ENCODE results near the gene SCUBE1.

Gene SCUBE1

DNA sequence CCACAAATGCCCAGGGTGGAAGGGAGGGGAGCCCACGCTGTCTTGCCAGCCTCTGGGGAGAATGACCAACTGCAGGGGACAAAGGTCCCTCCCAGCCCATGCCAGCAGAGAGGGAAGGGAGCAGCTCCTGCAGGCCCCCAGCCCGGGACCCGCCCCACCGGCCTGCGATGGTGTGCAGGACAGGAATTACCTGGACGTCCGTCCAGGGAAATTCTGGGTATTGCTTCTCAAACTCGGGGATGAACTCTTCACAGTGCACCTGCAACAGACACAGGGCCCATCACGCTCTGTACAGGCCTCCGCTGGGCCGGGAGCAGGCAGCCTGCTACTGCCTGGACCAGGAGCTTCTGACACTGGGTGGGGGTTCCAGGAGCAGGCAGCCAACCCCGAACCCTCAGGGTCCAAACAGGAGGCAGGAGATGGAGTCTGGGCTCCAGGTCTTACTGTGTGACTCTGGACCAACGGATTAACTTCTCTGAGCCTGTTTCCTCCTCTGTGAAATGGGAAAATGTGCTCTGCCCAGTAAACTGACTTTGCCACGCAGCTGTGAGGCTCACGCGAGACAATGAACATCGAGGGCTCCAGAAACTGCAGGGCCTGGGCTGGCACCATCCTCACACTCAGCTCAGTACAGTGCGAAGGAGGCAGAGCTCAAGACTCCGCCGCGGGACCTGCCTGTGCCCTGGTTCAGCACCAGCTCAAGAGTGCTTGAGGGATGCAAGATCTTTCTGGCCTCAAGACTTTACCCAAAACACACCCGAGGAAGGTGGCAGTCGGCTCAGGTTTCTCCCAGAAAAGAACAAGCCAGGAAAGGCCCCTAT, 173.7 kb downstream of the SCUBE1 start:
- no peak for DNase-seq

GRCh38 chr22:43168471-43169309, 174.5 kb downstream of the SCUBE1 start:
- no peak for DNase-seq

- DNase-seq = no peak
Observed at GRCh38 chr22:43167001-43167589, 176.1 kb downstream of the SCUBE1 start.

- DNase-seq = no peak
Observed at GRCh38 chr22:43166132-43166930, 176.8 kb downstream of the SCUBE1 start.

GRCh38 chr22:43164636-43165035, 178.5 kb downstream of the SCUBE1 start:
- no peak for DNase-seq

DNA sequence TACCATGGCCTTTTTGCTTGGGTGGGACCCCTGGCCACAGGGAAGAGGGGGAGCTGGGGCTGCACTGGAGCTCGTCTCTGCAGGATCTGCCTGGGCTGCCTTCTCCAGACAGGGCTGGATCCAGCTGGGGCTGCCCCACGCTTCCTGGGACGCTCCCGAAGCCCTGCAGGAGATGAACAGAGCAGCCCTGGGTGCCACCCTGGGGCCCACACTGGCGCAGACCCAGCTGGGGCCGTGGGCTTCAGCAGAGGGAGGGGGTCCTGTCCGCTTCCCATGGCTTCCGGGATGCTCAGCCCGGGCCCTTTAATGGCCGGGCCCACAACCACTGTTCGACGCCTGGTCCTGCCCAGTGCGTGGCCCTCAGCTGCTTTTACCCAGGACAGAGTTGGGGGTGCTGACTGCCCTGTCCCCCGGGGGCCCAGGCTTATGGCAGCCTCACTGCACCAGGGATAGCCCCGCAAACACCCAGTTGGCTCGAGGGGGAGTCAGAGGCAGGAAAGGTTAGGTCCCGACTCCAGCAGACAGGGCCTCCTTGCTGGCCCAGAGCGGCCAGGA, 179.9 kb downstream of the SCUBE1 start:
- DNase-seq = no peak

- no peak for DNase-seq
Observed at GRCh38 chr22:43162412-43163150, 180.6 kb downstream of the SCUBE1 start.

- DNase-seq = no peak
Observed at GRCh38 chr22:43160497-43161126, 182.6 kb downstream of the SCUBE1 start.

GRCh38 chr22:43159484-43160178, 183.5 kb downstream of the SCUBE1 start:
- no peak for DNase-seq

- DNase-seq = no peak
Observed at GRCh38 chr22:43158778-43159483, 184.2 kb downstream of the SCUBE1 start.

DNA sequence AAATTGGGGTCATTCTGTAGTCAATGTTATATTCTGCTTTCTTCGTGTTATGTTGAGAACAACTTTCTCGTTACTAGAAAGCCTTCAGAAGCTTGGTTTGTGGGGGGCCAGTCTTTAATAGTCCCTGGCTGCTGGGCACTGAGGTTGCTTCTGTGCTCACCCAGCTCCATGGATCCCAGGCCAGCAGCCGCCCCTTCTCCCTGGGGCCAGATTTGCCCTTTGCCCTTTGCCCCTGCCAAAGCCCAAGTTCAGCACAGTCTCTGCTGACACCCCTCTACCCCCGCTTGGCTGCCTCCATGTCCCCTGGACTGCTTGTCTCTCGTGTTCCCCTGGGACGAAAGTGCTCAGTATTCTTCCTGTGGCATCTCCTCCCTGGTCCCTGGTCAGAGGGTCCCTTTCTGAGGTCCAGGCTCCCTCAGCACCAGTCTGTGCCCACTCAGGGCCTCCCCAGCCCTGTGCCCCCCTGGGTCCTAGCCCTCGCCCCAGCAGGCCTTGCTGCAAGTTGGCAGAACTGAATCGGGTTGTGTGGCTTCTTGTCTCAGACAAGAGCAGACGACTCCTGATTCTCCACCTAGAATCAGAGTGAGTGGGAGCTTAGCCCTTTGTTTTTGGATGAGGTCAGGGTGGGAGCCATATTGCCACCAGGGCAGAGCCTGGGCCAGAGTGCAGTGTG, 185.2 kb downstream of the SCUBE1 start:
- DNase-seq = no peak

GRCh38 chr22:43156413-43156812, 186.8 kb downstream of the SCUBE1 start:
- no peak for DNase-seq

DNA sequence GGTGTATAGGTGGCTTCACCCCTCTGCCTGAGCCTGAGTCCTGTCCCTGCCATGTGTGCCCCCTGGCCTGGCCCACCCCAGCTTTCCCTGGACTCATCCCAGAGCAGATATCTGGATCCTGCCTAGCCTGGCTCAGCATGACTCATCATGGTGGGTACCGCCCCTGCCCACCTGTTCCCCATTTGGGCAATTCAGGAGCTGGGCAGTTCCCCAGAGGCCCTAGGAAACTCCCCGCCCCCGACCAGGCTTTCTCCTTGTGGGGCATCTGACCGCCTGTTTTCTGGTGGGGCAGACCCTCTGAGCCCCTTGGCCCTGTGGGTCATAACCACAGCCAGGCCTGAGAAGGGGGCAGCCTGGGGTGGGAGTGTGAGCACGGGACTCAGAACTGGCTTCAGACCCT, 187.4 kb downstream of the SCUBE1 start:
- no peak for DNase-seq

DNA sequence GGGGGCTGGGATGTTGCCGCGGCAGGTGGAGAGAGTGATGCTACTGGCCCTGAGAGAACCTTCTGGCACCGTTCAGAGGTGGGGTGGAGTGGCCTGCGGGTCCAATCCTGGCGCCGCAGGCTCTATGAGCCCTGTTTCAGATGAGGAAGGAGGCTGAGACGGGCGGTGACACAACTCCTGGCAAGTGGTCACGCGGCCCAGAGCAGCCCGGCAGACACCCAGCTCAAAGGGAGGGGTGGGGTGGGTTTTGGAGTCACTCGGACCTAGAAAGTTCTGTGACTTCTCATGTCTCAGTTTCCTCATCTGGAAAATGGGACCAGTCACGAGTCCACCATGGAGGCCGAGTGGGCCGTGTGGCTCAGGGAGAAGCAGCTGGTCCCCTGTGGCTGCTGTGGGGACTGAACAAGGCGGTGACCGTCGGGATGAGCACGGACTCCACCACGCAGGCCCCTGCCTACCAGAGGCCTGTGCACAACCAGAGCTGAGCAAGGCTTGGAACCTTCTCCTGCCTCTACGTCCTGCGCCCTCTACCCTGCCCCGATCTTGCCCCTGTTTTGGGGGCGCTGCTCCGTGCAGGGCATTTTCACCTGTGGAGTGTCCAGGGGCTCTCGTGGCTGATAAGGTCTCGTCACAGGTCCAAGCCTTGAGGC, 188.2 kb downstream of the SCUBE1 start:
- no peak for DNase-seq

- DNase-seq = no peak
Observed at GRCh38 chr22:43153899-43154298, 189.3 kb downstream of the SCUBE1 start.

DNA sequence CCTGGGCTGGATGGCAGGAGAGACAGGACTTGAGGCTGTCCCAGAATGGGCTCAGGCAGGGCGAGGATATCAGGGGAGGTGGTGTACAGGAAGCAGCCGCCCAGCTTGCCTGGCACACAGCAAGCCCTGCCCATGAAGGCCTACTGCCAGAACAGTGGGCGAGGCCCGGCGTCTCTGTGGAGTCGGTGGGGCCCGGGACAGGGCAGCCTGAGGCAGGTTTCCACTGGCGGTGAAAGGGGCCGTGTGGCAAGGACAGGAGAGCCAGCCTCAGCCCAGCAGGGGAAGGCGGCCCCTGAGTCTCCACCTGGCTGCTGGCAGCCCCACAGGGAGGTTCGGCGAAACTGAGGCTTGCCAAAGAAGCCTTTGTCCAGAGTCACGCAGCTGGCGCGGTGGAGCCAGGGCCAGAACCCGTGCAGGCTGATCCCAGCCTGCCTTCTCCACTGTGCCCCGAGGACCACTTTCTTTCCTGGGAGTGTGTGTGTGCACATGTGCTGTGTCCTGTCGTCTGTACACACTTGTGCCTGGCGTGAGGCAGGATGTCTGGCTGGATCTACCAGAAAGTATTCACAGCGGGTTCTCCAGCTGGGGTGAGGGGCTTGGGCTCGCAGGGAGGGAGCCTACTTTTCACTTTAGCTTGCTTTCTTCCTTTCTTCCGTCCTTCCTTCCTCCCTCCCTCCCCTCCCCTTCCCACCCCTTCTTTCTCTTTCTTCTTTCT, 190.7 kb downstream of the SCUBE1 start:
- DNase-seq = no peak

- no peak for DNase-seq
Observed at GRCh38 chr22:43152003-43152356, 191.2 kb downstream of the SCUBE1 start.

All from NCI-H146 (cell line).